Breast epithelium (tissue), 3 donors: ENCODE measurements around the gene LPP.

Experiments used
- POLR2A ChIP-seq: fragments of 450-650 bp; IDR thresholded peaks from one replicate; pipeline ENCODE4 v1.6.1; 2016; ENCODE audit warnings: antibody characterized with exemption, mild to moderate bottlenecking, moderate library complexity
- TF ChIP-seq, protein P1 (sequence below), 3 donors: fragments of 450-650 bp; IDR thresholded peaks; one replicate each; pipeline ENCODE4 v1.5.1; 2016 to 2017; ENCODE audit warnings: antibody characterized with exemption in 3 of 3, mild to moderate bottlenecking in 3 of 3, moderate library complexity in 3 of 3

DNA sequence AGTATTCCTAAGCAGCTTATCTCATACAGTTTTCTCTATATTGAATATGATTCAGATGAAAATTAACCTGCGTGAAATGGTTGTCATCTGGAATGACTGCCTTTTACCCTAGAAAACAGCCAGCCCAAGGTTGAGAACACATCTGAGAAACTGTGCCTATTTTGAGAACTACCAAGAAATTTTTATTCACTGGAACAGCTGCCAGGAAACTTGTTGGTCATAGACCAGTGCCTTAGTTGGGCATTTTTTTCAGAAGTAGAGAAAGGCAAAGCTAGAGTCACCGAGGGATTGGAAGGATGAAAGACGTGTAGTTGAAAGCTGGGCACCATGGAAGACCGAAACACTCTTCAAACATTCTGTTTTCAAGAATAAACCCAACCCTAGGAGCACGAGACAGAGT is 277.1 kb downstream of the LPP start:
- TF ChIP-seq POLR2A, result no peak
- TF ChIP-seq, protein P1, sequence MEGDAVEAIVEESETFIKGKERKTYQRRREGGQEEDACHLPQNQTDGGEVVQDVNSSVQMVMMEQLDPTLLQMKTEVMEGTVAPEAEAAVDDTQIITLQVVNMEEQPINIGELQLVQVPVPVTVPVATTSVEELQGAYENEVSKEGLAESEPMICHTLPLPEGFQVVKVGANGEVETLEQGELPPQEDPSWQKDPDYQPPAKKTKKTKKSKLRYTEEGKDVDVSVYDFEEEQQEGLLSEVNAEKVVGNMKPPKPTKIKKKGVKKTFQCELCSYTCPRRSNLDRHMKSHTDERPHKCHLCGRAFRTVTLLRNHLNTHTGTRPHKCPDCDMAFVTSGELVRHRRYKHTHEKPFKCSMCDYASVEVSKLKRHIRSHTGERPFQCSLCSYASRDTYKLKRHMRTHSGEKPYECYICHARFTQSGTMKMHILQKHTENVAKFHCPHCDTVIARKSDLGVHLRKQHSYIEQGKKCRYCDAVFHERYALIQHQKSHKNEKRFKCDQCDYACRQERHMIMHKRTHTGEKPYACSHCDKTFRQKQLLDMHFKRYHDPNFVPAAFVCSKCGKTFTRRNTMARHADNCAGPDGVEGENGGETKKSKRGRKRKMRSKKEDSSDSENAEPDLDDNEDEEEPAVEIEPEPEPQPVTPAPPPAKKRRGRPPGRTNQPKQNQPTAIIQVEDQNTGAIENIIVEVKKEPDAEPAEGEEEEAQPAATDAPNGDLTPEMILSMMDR (IDR thresholded peaks at IDR 0.05), result no peak
